Fibroblast of peridontal ligament (primary cell): ENCODE data around the gene AGBL4.

Experiments used
- DNase-seq: peaks from one replicate; pipeline ENCODE4 v3.0.0-alpha.2; 2010; ENCODE audit errors: extremely low read depth

AGBL4 gene

GRCh38 chr1:48943393-48943792 is 1080.4 kb downstream of the AGBL4 start:
- DNase-seq, result no peak

- no peak for DNase-seq
Measured at GRCh38 chr1:48940962-48941732, 1082.6 kb downstream of the AGBL4 start.

GRCh38 chr1:48940354-48940753 is 1083.4 kb downstream of the AGBL4 start:
- no peak for DNase-seq

- no peak for DNase-seq
Measured at GRCh38 chr1:48939828-48940227, 1083.9 kb downstream of the AGBL4 start.

GRCh38 chr1:48939042-48939441 is 1084.7 kb downstream of the AGBL4 start:
- DNase-seq, result no peak

- no peak for DNase-seq
Measured at GRCh38 chr1:48937732-48938131, 1086.0 kb downstream of the AGBL4 start.

GRCh38 chr1:48936436-48936835 is 1087.3 kb downstream of the AGBL4 start:
- no peak for DNase-seq

- no peak for DNase-seq
Measured at GRCh38 chr1:48932366-48932765, 1091.4 kb downstream of the AGBL4 start.

GRCh38 chr1:48931506-48932192 is 1092.1 kb downstream of the AGBL4 start:
- DNase-seq, result no peak

- DNase-seq, result no peak
Measured at GRCh38 chr1:48930011-48930410, 1093.7 kb downstream of the AGBL4 start.

- no peak for DNase-seq
Measured at GRCh38 chr1:48924099-48924498, 1099.7 kb downstream of the AGBL4 start.

- no peak for DNase-seq
Measured at GRCh38 chr1:48923116-48923515, 1100.6 kb downstream of the AGBL4 start.

GRCh38 chr1:48920851-48921250 is 1102.9 kb downstream of the AGBL4 start:
- DNase-seq, result no peak

- DNase-seq, result no peak
Measured at GRCh38 chr1:48917901-48918603, 1105.7 kb downstream of the AGBL4 start.

- DNase-seq, result no peak
Measured at GRCh38 chr1:48917070-48917454, 1106.7 kb downstream of the AGBL4 start.

- peak; percentile 85 for DNase-seq
Measured at GRCh38 chr1:48916130-48917069, 1107.4 kb downstream of the AGBL4 start.

- DNase-seq, result no peak
Measured at GRCh38 chr1:48908606-48909005, 1115.1 kb downstream of the AGBL4 start.

- no peak for DNase-seq
Measured at GRCh38 chr1:48906729-48907128, 1117.0 kb downstream of the AGBL4 start.

GRCh38 chr1:48906164-48906563 is 1117.6 kb downstream of the AGBL4 start:
- no peak for DNase-seq

GRCh38 chr1:48903291-48903690 is 1120.5 kb downstream of the AGBL4 start:
- no peak for DNase-seq

GRCh38 chr1:48898894-48899293 is 1124.9 kb downstream of the AGBL4 start:
- no peak for DNase-seq

- no peak for DNase-seq
Measured at GRCh38 chr1:48889615-48890014, 1134.1 kb downstream of the AGBL4 start.
